Measurements from ENCODE around the gene PCA3. TPM values are rescaled to one million over a fixed set of nuclear protein-coding genes. Genes with fewer than 3 reads are reported as not detected.

Gene PCA3
- total and polyA plus RNA-seq, 2 of the 8 experiments (the other 6 are each of a cell fraction or from before 2014, with no cell fraction given), result not detected

GRCh38 chr9:76766126-76766525 lies 1.9 kb downstream of the PCA3 start:
- Histone ChIP-seq H4K8ac (ENCODE audit: extremely low read depth, insufficient read depth, low read length) (no peak overlapping the region), H3K4me3 (ENCODE audit: extremely low read depth in 1 of 4, insufficient read depth in 2 of 4, low read depth in 3 of 4, low read length in 4 of 4) (no peak overlapping the region), H2BK120ac (replicated peaks; ENCODE audit: low read depth, low read length) (no peak overlapping the region), H3K23me2 (ENCODE audit: low read depth, low read length) (no peaks in the 10 kb centered on the region), H2AK5ac (ENCODE audit: low read depth, low read length) (no peak overlapping the region), H3K36me3 (ENCODE audit: control insufficient read depth in 2 of 4, insufficient read depth in 4 of 4, low read length in 3 of 4) (no peaks in the 10 kb centered on the region), H4K5ac (ENCODE audit: insufficient read length, low read depth, low read length) (no peak overlapping the region), H2BK15ac (ENCODE audit: low read length) (no peak overlapping the region), H2BK12ac (ENCODE audit: low read depth, low read length) (no peak overlapping the region), H3K4ac (replicated peaks; ENCODE audit: insufficient read length, low read depth, low read length) (no peak overlapping the region), H3K23ac (ENCODE audit: insufficient read length) (no peak overlapping the region), H3K27ac (ENCODE audit: low read depth, low read length) (no peak overlapping the region), H2AFZ (ENCODE audit: low read length) (no peak overlapping the region), H4K91ac (replicated peaks; ENCODE audit: insufficient read length, low read length) (no peak overlapping the region), H3K4me1 (replicated peaks in 1 of 4; ENCODE audit: control insufficient read depth in 3 of 4, insufficient read depth in 4 of 4, low read length in 3 of 4) (no peaks in the 10 kb centered on the region), H3K18ac (ENCODE audit: extremely low read depth, low read length) (no peak overlapping the region), H4K20me1 (replicated peaks in 1 of 2; ENCODE audit: control insufficient read depth in 1 of 2, insufficient read depth in 2 of 2, low read length in 2 of 2) (no peaks in the 10 kb centered on the region), H3K27me3 (replicated peaks in 1 of 4; ENCODE audit: control insufficient read depth in 3 of 4, extremely low read depth in 1 of 4, insufficient read depth in 3 of 4, low read length in 3 of 4) (no peaks in the 10 kb centered on the region), H3K56ac (replicated peaks; ENCODE audit: insufficient read length, low read depth, low read length) (no peak overlapping the region), H3K79me2 (ENCODE audit: control insufficient read depth in 1 of 2, insufficient read depth in 2 of 2, low read length in 2 of 2) (no peaks in the 10 kb centered on the region), H2BK20ac (ENCODE audit: low read length) (no peak overlapping the region), H2BK5ac (ENCODE audit: low read depth, low read length) (no peak overlapping the region), H3K9me3 (ENCODE audit: insufficient read depth in 2 of 2, low read depth in 1 of 2, low read length in 1 of 2) (no peaks in the 10 kb centered on the region), H3K9ac (replicated peaks in 1 of 4; ENCODE audit: extremely low read depth in 1 of 4, low read depth in 3 of 4, low read length in 3 of 4) (no peak overlapping the region), H3K4me2 (ENCODE audit: insufficient read depth in 1 of 2, low read depth in 2 of 2, low read length in 2 of 2) (no peak overlapping the region), H3K79me1 (ENCODE audit: low read depth, low read length) (no peaks in the 10 kb centered on the region), H3K14ac (ENCODE audit: insufficient read length) (no peak overlapping the region)
- ChIA-PET POLR2A (ENCODE audit: partially characterized antibody) (no interaction called here), CTCF (ENCODE audit: partially characterized antibody) (interaction anchor here (0.6 to 2.5 kb wide), 2 partner anchors 10 to 1667 kb away, joined by 3 to 12 read pairs; no protein-coding TSS in a partner anchor)
- 86% methylated on average over 3 of the region's 3 CpGs; no CpG with 5 or more reads in 1 of the 2 experiments for WGBS, 2 experiments (ENCODE audit: extremely low coverage in 1 of 2, insufficient coverage in 1 of 2, insufficient read length in 1 of 2, insufficient replicate concordance in 2 of 2, low coverage in 1 of 2, low lambda C conversion rate in 2 of 2, missing lambda C conversion rate in 1 of 2)
- FAIRE-seq, result no peak
- DNase-seq (ENCODE audit: low read depth in 1 of 2, low spot score in 2 of 2), result no peak
- TF ChIP-seq NRF1 (IDR thresholded peaks at IDR 0.05; ENCODE audit: low read depth, low read length), result no peak
- no peak for TF ChIP-seq SP4 (IDR thresholded peaks at IDR 0.05; ENCODE audit: low read length)
- TF ChIP-seq EZH2 (IDR thresholded peaks at IDR 0.05; ENCODE audit: low read depth, low read length, severe bottlenecking), result no peak
- no peak for TF ChIP-seq SRF (IDR thresholded peaks at IDR 0.05; ENCODE audit: low read depth, low read length)
- no peak for TF ChIP-seq EGR1 (IDR thresholded peaks at IDR 0.05; ENCODE audit: borderline replicate concordance, low read depth, low read length)
- no peak for TF ChIP-seq RFX5 (IDR thresholded peaks at IDR 0.05; ENCODE audit: borderline replicate concordance, low read depth, low read length)
- no peak for TF ChIP-seq SUZ12 (IDR thresholded peaks at IDR 0.05; ENCODE audit: low read length)
- no peak for TF ChIP-seq SP2 (IDR thresholded peaks at IDR 0.05; ENCODE audit: low read length)
- no peak for TF ChIP-seq MAFK (IDR thresholded peaks at IDR 0.05; ENCODE audit: low read depth, low read length)
- no peak for TF ChIP-seq EP300 (IDR thresholded peaks at IDR 0.05; ENCODE audit: borderline replicate concordance in 1 of 2, low read depth in 2 of 2, low read length in 2 of 2)
- TF ChIP-seq NANOG (IDR thresholded peaks at IDR 0.05; ENCODE audit: insufficient read depth, low read depth, low read length, poor library complexity, severe bottlenecking), result no peak
- no peak for TF ChIP-seq TEAD4 (IDR thresholded peaks at IDR 0.05; ENCODE audit: low read depth, low read length)

All from H1 (cell line).